Astrocyte (in vitro differentiated cells and primary cell): Measurements from ENCODE around the gene PCDHGA1. TPM values are rescaled to one million over a fixed set of nuclear protein-coding genes. Genes with fewer than 3 reads are reported as not detected.

Source experiments
- DNase-seq: peaks from one replicate; pipeline ENCODE4 v3.0.0-alpha.2; 2010; ENCODE audit warnings: low read depth
- FAIRE-seq: peaks from 2 replicates; lab custom pipeline; 2011; peaks lifted over from hg19 to GRCh38; lab: Jason Lieb, UNC
- H2AFZ ChIP-seq: 2 replicates; pipeline ENCODE4 v1.6.0; 2012; ENCODE audit warnings: low read depth, low read length, inconsistent platforms
- H3K27ac ChIP-seq: 2 replicates; pipeline ENCODE4 v1.5.1; 2011; ENCODE audit warnings: low read depth, low read length, inconsistent platforms
- H3K27me3 ChIP-seq: 2 replicates; pipeline ENCODE4 v1.6.0; 2011; ENCODE audit warnings: low read length, inconsistent platforms; ENCODE audit not compliant: insufficient read depth
- H3K36me3 ChIP-seq: 2 replicates; pipeline ENCODE4 v1.5.1; 2011; ENCODE audit warnings: low read length, inconsistent platforms; ENCODE audit not compliant: insufficient read depth
- H3K4me1 ChIP-seq: 2 replicates; pipeline ENCODE4 v1.5.1; 2011; ENCODE audit warnings: low read length, inconsistent platforms; ENCODE audit not compliant: insufficient read depth
- H3K4me2 ChIP-seq: 2 replicates; pipeline ENCODE4 v1.6.0; 2012; ENCODE audit warnings: low read length, inconsistent platforms
- H3K4me3 ChIP-seq: 2 replicates; pipeline ENCODE4 v1.5.1; 2011; ENCODE audit warnings: low read depth, mild to moderate bottlenecking, low read length, inconsistent platforms; ENCODE audit not compliant: insufficient read depth
- H3K79me2 ChIP-seq: 2 replicates; pipeline ENCODE4 v1.6.0; 2012; ENCODE audit warnings: mild to moderate bottlenecking, low read length, inconsistent platforms; ENCODE audit not compliant: insufficient read depth
- H3K9ac ChIP-seq: 2 replicates; pipeline ENCODE4 v1.6.0; 2012; ENCODE audit warnings: mild to moderate bottlenecking, low read length, inconsistent platforms
- H3K9me3 ChIP-seq: 2 replicates; pipeline ENCODE4 v1.5.1; 2012; ENCODE audit warnings: low read depth, mild to moderate bottlenecking, low read length, inconsistent platforms; ENCODE audit not compliant: insufficient read depth
- H4K20me1 ChIP-seq: 2 replicates; pipeline ENCODE4 v1.6.0; 2012; ENCODE audit warnings: low read length, inconsistent platforms; ENCODE audit not compliant: insufficient read depth
- H3K27ac Mint-ChIP-seq: one replicate; pipeline ENCODE4 v1.8.0; 2021; ENCODE audit warnings: mild to moderate bottlenecking, mixed read lengths; ENCODE audit not compliant: unreplicated experiment
- H3K27me3 Mint-ChIP-seq: one replicate; pipeline ENCODE4 v1.8.0; 2021; ENCODE audit warnings: low read depth, mixed read lengths; ENCODE audit not compliant: unreplicated experiment
- H3K36me3 Mint-ChIP-seq: one replicate; pipeline ENCODE4 v1.8.0; 2021; ENCODE audit warnings: low read depth, mixed read lengths; ENCODE audit not compliant: unreplicated experiment
- H3K4me1 Mint-ChIP-seq: one replicate; pipeline ENCODE4 v1.8.0; 2021; ENCODE audit warnings: low read depth, mixed read lengths; ENCODE audit not compliant: unreplicated experiment
- H3K4me3 Mint-ChIP-seq: one replicate; pipeline ENCODE4 v1.8.0; 2021; ENCODE audit warnings: mild to moderate bottlenecking, moderate library complexity, mixed read lengths; ENCODE audit not compliant: unreplicated experiment
- H3K9me3 Mint-ChIP-seq: one replicate; pipeline ENCODE4 v1.8.0; 2021; ENCODE audit warnings: mild to moderate bottlenecking, mixed read lengths; ENCODE audit not compliant: unreplicated experiment
- CTCF ChIP-seq: IDR thresholded peaks from 2 replicates; pipeline ENCODE4 v1.5.1; 2011; ENCODE audit warnings: low read depth, mild to moderate bottlenecking, inconsistent platforms, low read length, moderate library complexity; ENCODE audit not compliant: insufficient read depth
- EZH2 ChIP-seq: IDR thresholded peaks from 2 replicates; pipeline ENCODE4 v1.6.1; 2012; ENCODE audit warnings: mild to moderate bottlenecking, low read length, inconsistent platforms; ENCODE audit not compliant: insufficient read depth
- total RNA-seq: library from RNA; stranded (reverse); gene quantifications from 2 replicates; pipeline ENCODE4 v1.2.1, GENCODE V29; 2021

Gene PCDHGA1
- total RNA-seq, 1 donor from 2014 or later, result 0.27 TPM

GRCh38 chr5:141558150-141558549 lies 227.8 kb downstream of the PCDHGA1 start:
- peak overlapping the region; percentile 47 for H2AFZ ChIP-seq
- peak overlapping the region; percentile 91 for H3K27ac ChIP-seq
- peak overlapping the region; percentile 88 for H3K27ac Mint-ChIP-seq
- no peaks in the 10 kb centered on the region for H3K9me3 ChIP-seq
- TF ChIP-seq CTCF, result no peak
- TF ChIP-seq EZH2, result no peak
- H3K4me3 ChIP-seq, result no peak overlapping the region
- peaks cover 6% of the 10 kb centered on the region for H3K36me3 Mint-ChIP-seq
- H3K4me1 Mint-ChIP-seq, result peaks cover 27% of the 10 kb centered on the region
- peaks cover 2% of the 10 kb centered on the region for H3K36me3 ChIP-seq
- H3K9me3 Mint-ChIP-seq, result no peaks in the 10 kb centered on the region
- peaks cover 27% of the 10 kb centered on the region for H3K4me1 ChIP-seq
- H3K79me2 ChIP-seq, result no peaks in the 10 kb centered on the region
- H3K4me3 Mint-ChIP-seq, result no peak overlapping the region
- H3K9ac ChIP-seq, result peak overlapping the region; percentile 72
- no peaks in the 10 kb centered on the region for H3K27me3 ChIP-seq
- H3K4me2 ChIP-seq, result peak overlapping the region; percentile 67
- DNase-seq (peak; percentile 65), FAIRE-seq (no peak)
- no peaks in the 10 kb centered on the region for H4K20me1 ChIP-seq
- no peaks in the 10 kb centered on the region for H3K27me3 Mint-ChIP-seq

GRCh38 chr5:141559461-141559860 lies 229.1 kb downstream of the PCDHGA1 start:
- no peak for FAIRE-seq
- H3K9ac ChIP-seq, result peak overlapping the region; percentile 85
- peaks cover 27% of the 10 kb centered on the region for H3K4me1 Mint-ChIP-seq

More at GRCh38 chr5:141559461-141559860, 229.1 kb downstream of the PCDHGA1 start:
- TF ChIP-seq EZH2 (no peak), CTCF (no peak)
- Mint-ChIP-seq H3K4me3 (no peak overlapping the region), H3K36me3 (peaks cover 6% of the 10 kb centered on the region), H3K27ac (peak overlapping the region; percentile 88), H3K27me3 (no peaks in the 10 kb centered on the region), H3K9me3 (no peaks in the 10 kb centered on the region)
- no peak overlapping the region for H2AFZ ChIP-seq
- no peaks in the 10 kb centered on the region for H3K9me3 ChIP-seq
- H3K27me3 ChIP-seq, result no peaks in the 10 kb centered on the region
- peak; percentile 80 for DNase-seq
- H4K20me1 ChIP-seq, result no peaks in the 10 kb centered on the region
- no peaks in the 10 kb centered on the region for H3K79me2 ChIP-seq
- H3K27ac ChIP-seq, result peak overlapping the region; percentile 91
- H3K36me3 ChIP-seq, result peaks cover 5% of the 10 kb centered on the region
- peaks cover 27% of the 10 kb centered on the region for H3K4me1 ChIP-seq
- H3K4me2 ChIP-seq, result peak overlapping the region; percentile 76
- H3K4me3 ChIP-seq, result no peak overlapping the region
